ENCODE measurements around the gene RIMS3.

DNA sequence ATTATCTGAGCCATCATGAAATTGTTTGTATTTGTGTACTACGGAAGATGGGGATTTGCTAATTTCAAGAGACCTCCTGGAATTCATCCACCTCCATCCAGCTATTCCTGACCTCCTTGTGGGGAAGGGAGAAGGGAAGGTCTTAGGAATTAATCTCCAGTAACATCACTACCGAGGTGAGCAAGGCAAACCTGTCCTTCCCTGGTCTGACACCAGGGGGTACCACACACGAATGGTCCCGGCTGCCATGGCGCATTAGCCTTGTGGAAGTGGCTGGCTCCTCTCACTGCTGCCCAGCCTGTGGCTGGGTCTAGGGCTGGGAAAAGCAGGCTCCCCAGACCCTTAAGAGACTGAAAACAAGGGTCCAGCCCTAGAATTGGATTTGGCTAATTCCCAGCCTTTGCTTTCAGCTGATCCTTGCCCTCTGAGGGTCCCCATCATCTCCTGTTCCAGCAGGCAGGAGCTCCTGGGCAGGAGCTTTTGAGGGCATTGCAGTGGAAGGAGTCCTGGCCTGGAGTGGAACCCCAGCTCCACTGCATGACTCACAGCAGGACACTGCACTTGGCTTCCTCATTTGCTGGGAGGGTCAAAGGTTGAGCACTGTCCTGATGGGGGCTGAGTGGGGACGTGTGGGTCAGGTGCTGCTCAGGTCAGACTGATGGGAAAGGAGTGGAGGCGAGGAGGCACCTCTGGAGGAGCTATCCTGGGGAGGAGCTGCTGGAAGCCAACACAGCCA lies 34.8 kb downstream of the RIMS3 start:
- TF ChIP-seq, protein P1, sequence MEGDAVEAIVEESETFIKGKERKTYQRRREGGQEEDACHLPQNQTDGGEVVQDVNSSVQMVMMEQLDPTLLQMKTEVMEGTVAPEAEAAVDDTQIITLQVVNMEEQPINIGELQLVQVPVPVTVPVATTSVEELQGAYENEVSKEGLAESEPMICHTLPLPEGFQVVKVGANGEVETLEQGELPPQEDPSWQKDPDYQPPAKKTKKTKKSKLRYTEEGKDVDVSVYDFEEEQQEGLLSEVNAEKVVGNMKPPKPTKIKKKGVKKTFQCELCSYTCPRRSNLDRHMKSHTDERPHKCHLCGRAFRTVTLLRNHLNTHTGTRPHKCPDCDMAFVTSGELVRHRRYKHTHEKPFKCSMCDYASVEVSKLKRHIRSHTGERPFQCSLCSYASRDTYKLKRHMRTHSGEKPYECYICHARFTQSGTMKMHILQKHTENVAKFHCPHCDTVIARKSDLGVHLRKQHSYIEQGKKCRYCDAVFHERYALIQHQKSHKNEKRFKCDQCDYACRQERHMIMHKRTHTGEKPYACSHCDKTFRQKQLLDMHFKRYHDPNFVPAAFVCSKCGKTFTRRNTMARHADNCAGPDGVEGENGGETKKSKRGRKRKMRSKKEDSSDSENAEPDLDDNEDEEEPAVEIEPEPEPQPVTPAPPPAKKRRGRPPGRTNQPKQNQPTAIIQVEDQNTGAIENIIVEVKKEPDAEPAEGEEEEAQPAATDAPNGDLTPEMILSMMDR (IDR thresholded peaks at IDR 0.05; ENCODE audit: low read depth, low read length): peak; percentile 54
- no peak for TF ChIP-seq EZH2phosphoT487 (IDR thresholded peaks at IDR 0.05; ENCODE audit: low read depth)
